Loucy (cell line): ENCODE measurements around the gene ACSF2.

ENCODE experiments used
- H2AFZ ChIP-seq: fragments of 200-600 bp; sonication (generic); 2 replicates; pipeline ENCODE4 v1.6.0; 2016; ENCODE audit warnings: antibody characterized with exemption, mild to moderate bottlenecking, low read length, moderate library complexity
- H3F3A ChIP-seq: fragments of 200-600 bp; 2 replicates; pipeline ENCODE4 v1.6.0; 2016; ENCODE audit warnings: antibody characterized with exemption, low read depth, mild to moderate bottlenecking
- H3K27me3 ChIP-seq: fragments of 200-600 bp; sonication (generic); 2 replicates; pipeline ENCODE4 v1.6.1; 2014; ENCODE audit warnings: low read length, mild to moderate bottlenecking; ENCODE audit not compliant: insufficient read depth, poor library complexity, severe bottlenecking
- H3K36me3 ChIP-seq: fragments of 200-600 bp; sonication (generic); 2 replicates; pipeline ENCODE4 v1.6.1; 2016; ENCODE audit warnings: low read length; ENCODE audit not compliant: insufficient read depth
- H3K4me1 ChIP-seq: fragments of 200-600 bp; sonication (generic); 2 replicates; pipeline ENCODE4 v1.5.1; 2014; ENCODE audit warnings: low read length, mild to moderate bottlenecking; ENCODE audit not compliant: insufficient read depth, poor library complexity, severe bottlenecking
- H3K4me2 ChIP-seq: fragments of 200-600 bp; sonication (generic); 2 replicates; pipeline ENCODE4 v1.6.0; 2014; ENCODE audit warnings: antibody characterized with exemption, low read length, low read depth, mild to moderate bottlenecking; ENCODE audit not compliant: poor library complexity, severe bottlenecking
- H3K4me3 ChIP-seq: fragments of 200-600 bp; sonication (generic); 2 replicates; pipeline ENCODE4 v1.5.1; 2014; ENCODE audit warnings: low read length, mild to moderate bottlenecking, mixed read lengths; ENCODE audit not compliant: poor library complexity, severe bottlenecking
- H3K79me2 ChIP-seq: fragments of 200-600 bp; sonication (generic); 2 replicates; pipeline ENCODE4 v1.6.1; 2014; ENCODE audit warnings: low read length; ENCODE audit not compliant: insufficient read depth
- H3K9ac ChIP-seq: fragments of 200-600 bp; sonication (generic); 2 replicates; pipeline ENCODE4 v1.6.0; 2014; ENCODE audit warnings: mild to moderate bottlenecking, low read depth, low read length, moderate library complexity; ENCODE audit not compliant: poor library complexity, severe bottlenecking
- H3K9me2 ChIP-seq: fragments of 200-600 bp; sonication (generic); replicated peaks from 2 replicates; pipeline ENCODE4 v1.6.1; 2016; ENCODE audit warnings: low read depth, low read length, mixed read lengths
- H3K9me3 ChIP-seq: fragments of 200-600 bp; sonication (generic); 2 replicates; pipeline ENCODE4 v1.6.1; 2014; ENCODE audit warnings: mild to moderate bottlenecking, antibody characterized with exemption, low read length, low read depth; ENCODE audit not compliant: insufficient read depth
- H4K20me1 ChIP-seq: fragments of 200-600 bp; sonication (generic); 2 replicates; pipeline ENCODE4 v1.6.0; 2014; ENCODE audit warnings: antibody characterized with exemption, low read length, mild to moderate bottlenecking; ENCODE audit not compliant: insufficient read depth, poor library complexity, severe bottlenecking
- CTCF ChIP-seq: fragments of 200-600 bp; sonication (generic); conservative IDR thresholded peaks from 2 replicates; pipeline ENCODE4 v1.5.1; 2014; ENCODE audit warnings: mild to moderate bottlenecking, antibody characterized with exemption, low read length
- EZH2phosphoT487 ChIP-seq: fragments of 200-600 bp; IDR thresholded peaks from 2 replicates; pipeline ENCODE4 v1.6.1; 2018; ENCODE audit warnings: antibody characterized with exemption, mild to moderate bottlenecking, moderate library complexity, borderline replicate concordance

Gene ACSF2

GRCh38 chr17:50476545-50477315 lies 50.7 kb downstream of the ACSF2 start:
- H3K9me2 ChIP-seq: no peaks in the 10 kb centered on the region
- no peaks in the 10 kb centered on the region for H3K9me3 ChIP-seq
- peaks cover 4% of the 10 kb centered on the region for H3F3A ChIP-seq
- no peaks in the 10 kb centered on the region for H3K36me3 ChIP-seq
- H3K4me3 ChIP-seq: no peak overlapping the region
- TF ChIP-seq EZH2phosphoT487: no peak
- TF ChIP-seq CTCF: no peak
- peaks cover 14% of the 10 kb centered on the region; the same call in 1 of the 2 replicates for H3K79me2 ChIP-seq
- H4K20me1 ChIP-seq: peaks cover 6% of the 10 kb centered on the region
- no peak overlapping the region for H2AFZ ChIP-seq
- H3K27me3 ChIP-seq: no peaks in the 10 kb centered on the region
- no peak overlapping the region for H3K4me2 ChIP-seq
- peaks cover 17% of the 10 kb centered on the region for H3K4me1 ChIP-seq
- H3K9ac ChIP-seq: no peak overlapping the region

DNA sequence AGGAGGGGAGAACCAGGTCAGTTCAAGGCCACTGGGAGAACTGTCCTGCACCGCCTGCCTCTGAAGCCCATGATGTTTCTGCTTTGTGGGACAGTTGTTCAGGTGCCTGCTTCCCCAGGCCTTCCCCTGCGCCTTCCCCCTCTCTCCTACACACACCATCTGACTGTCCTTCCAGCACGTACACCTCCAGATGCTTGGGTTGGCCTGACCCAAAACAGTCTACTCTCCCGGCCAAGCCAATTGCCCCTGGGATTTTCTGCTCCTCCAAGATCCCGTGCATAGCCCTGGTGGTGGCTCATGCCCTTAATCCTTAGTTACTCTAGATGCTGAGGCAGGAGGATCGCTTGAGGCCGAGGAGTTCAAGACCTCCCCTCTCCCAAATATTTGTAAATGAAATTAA lies 52.0 kb downstream of the ACSF2 start:
- H3K9me3 ChIP-seq: no peaks in the 10 kb centered on the region
- peaks cover 19% of the 10 kb centered on the region; the same call in 1 of the 2 replicates for H3K79me2 ChIP-seq
- no peaks in the 10 kb centered on the region for H3K9me2 ChIP-seq
- H3K36me3 ChIP-seq: no peaks in the 10 kb centered on the region
- H3K4me3 ChIP-seq: peak overlapping the region; percentile 97
- H3F3A ChIP-seq: peaks cover 4% of the 10 kb centered on the region
- H3K27me3 ChIP-seq: no peaks in the 10 kb centered on the region
- no peak for TF ChIP-seq CTCF
- no peak for TF ChIP-seq EZH2phosphoT487
- H3K4me2 ChIP-seq: peak overlapping the region; percentile 97
- peaks cover 21% of the 10 kb centered on the region for H3K4me1 ChIP-seq
- H2AFZ ChIP-seq: peak overlapping the region; percentile 99
- H4K20me1 ChIP-seq: peaks cover 6% of the 10 kb centered on the region
- peak overlapping the region; percentile 92 for H3K9ac ChIP-seq

DNA sequence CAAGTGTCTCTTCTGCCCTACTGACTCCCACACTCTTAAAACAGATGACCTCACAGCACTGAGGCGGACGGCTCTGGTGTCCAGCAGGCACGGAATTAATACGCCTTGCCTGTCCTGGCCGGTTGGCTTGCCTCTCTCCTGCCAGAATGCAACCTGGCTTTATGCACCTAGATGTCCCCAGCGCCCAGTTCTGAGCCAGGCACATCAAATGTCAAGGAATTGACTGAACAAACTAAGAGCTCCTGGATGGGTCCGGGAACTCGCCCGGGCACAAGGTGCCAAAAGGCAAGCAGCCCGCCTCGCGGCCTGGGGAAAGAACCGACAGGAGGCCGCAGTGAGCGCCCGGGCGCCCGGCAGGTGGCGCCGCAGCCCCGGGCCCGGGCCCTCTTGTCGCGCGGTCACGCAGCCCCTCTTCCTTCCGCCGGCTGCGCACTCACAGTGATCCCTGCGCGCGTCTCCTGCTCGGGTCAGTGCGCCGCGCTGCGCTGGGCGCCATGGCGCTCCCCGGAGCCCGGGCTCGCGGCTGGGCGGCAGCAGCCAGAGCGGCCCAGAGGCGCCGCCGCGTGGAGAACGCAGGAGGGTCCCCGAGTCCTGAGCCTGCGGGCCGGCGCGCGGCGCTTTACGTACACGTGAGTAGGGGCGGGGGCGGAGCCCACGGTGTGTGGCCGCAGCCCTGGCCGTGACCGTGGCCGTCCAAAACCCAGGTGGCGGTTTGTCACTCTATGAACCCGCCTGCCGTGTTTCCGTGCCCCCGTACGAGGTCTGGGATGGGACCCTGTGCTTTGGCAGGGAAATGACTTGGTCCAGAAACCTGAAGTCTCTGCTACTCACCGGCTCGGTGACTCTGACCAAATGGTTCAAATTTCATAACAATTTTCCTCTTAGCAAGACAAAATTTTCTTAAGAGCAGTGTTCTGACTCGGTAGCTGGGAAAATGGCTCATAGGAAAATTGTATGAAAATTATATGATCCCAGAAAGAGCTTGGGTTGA lies 52.7 kb downstream of the ACSF2 start, which contains the start of gene RSAD1:
TSS of gene RSAD1 (plus strand) at position 470 of the 991 bp plus-strand sequence. CDS start at position 495, 25 bp downstream.
- no peak for TF ChIP-seq EZH2phosphoT487
- TF ChIP-seq CTCF: peak; percentile 71
- Histone ChIP-seq H3K9ac (peak within 1 kb of the TSS; percentile 92), H3K27me3 (no peaks in the 10 kb centered on the region), H3K36me3 (peaks cover 6% of the 10 kb centered on the region; the same call in 1 of the 2 replicates), H3K79me2 (peaks cover 19% of the 10 kb centered on the region; the same call in 1 of the 2 replicates), H3K4me3 (peak within 1 kb of the TSS; percentile 97), H2AFZ (peak within 1 kb of the TSS; percentile 99), H3K9me2 (no peaks in the 10 kb centered on the region), H3K4me2 (peak within 1 kb of the TSS; percentile 97), H4K20me1 (peaks cover 6% of the 10 kb centered on the region), H3F3A (peaks cover 4% of the 10 kb centered on the region), H3K9me3 (no peaks in the 10 kb centered on the region), H3K4me1 (peaks cover 21% of the 10 kb centered on the region)
